ENCODE data around the gene AHCTF1. TPM values are rescaled to one million over a fixed set of nuclear protein-coding genes. Genes with fewer than 3 reads are reported as not detected.

The AHCTF1 gene
- total and polyA plus RNA-seq, 2 donors (not counting 1 experiment from before 2014, with no cell fraction given) = 15.8 to 30.6 TPM

DNA sequence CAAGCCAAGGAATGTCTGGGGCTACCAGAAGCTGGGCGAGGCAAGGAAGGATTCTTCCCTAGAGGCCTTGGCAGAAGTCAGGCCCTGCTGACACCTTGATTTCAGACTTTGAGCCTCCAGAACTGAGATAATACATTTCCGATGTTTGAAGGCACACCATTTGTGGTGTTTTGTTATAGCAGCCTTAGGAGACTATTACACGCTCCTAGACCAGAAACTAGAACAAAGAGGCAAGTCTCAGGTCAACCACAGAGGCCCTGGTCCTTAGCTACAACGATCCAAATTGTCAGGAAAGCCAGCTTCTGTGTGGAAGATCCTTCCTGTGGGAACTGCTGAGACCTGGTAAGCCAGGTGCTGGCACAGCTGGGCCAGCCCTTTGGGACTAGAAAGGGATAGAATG lies 19.7 kb upstream of the AHCTF1 start:
- no peak overlapping the region for H3K27ac ChIP-seq (ENCODE audit: insufficient read depth, low read length)
- no peaks in the 10 kb centered on the region for H3K27me3 ChIP-seq (ENCODE audit: control insufficient read depth, insufficient read depth, low read length)
- H3K79me2 ChIP-seq (ENCODE audit: control insufficient read depth, insufficient read depth, low read length) = no peaks in the 10 kb centered on the region
- H3K36me3 ChIP-seq (ENCODE audit: control insufficient read depth, insufficient read depth, low read length) = no peaks in the 10 kb centered on the region
- TF ChIP-seq, protein P1, sequence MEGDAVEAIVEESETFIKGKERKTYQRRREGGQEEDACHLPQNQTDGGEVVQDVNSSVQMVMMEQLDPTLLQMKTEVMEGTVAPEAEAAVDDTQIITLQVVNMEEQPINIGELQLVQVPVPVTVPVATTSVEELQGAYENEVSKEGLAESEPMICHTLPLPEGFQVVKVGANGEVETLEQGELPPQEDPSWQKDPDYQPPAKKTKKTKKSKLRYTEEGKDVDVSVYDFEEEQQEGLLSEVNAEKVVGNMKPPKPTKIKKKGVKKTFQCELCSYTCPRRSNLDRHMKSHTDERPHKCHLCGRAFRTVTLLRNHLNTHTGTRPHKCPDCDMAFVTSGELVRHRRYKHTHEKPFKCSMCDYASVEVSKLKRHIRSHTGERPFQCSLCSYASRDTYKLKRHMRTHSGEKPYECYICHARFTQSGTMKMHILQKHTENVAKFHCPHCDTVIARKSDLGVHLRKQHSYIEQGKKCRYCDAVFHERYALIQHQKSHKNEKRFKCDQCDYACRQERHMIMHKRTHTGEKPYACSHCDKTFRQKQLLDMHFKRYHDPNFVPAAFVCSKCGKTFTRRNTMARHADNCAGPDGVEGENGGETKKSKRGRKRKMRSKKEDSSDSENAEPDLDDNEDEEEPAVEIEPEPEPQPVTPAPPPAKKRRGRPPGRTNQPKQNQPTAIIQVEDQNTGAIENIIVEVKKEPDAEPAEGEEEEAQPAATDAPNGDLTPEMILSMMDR (conservative IDR thresholded peaks at IDR 0.05 in 1 of 2, IDR thresholded peaks at IDR 0.05 in 1 of 2; ENCODE audit: low read depth in 1 of 2, low read length in 2 of 2) = no peak
- TF ChIP-seq EZH2 (IDR thresholded peaks at IDR 0.05; ENCODE audit: low read length, missing control alignments) = no peak
- H3K4me2 ChIP-seq (ENCODE audit: extremely low read depth, insufficient read depth, low read length) = no peak overlapping the region
- H3K4me3 ChIP-seq (replicated peaks in 1 of 4; ENCODE audit: control extremely low read depth in 1 of 4, insufficient read depth in 1 of 4, low read depth in 3 of 4, low read length in 4 of 4) = no peak overlapping the region
- no peaks in the 10 kb centered on the region for H4K20me1 ChIP-seq (ENCODE audit: control insufficient read depth, extremely low read depth, insufficient read depth, low read length)
- H2AFZ ChIP-seq (ENCODE audit: low read length) = no peak overlapping the region
- no peak for DNase-seq (ENCODE audit: low read depth in 2 of 2)
- no peaks in the 10 kb centered on the region for H3K9me3 ChIP-seq (ENCODE audit: control insufficient read depth, insufficient read depth, low read depth, low read length)
- no peak overlapping the region for H3K9ac ChIP-seq (ENCODE audit: insufficient read depth, low read length)
- H3K4me1 ChIP-seq (ENCODE audit: control insufficient read depth, extremely low read depth, insufficient read depth, low read length) = no peaks in the 10 kb centered on the region

DNA sequence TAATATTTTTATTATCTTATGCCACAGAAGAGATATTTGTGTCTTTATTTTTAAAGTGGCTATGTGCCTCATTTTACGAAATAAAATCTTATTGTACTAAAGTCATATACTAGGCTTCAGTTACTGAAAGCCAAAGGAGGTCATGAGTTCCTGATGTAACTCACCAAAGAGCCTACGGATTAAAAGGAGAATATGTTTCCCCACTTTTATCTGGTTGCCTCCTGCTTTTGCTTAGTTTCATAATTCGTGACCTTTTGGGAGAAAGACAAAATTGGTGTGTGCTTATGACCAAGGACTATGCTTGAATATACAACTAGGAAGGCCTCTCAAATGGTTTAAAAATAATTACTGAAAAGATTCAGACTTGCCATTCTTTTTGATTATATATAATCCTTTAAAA lies 18.2 kb upstream of the AHCTF1 start:
- Histone ChIP-seq H3K4me2 (ENCODE audit: extremely low read depth, insufficient read depth, low read length) (no peak overlapping the region), H3K27me3 (ENCODE audit: control insufficient read depth, insufficient read depth, low read length) (no peaks in the 10 kb centered on the region), H3K9ac (ENCODE audit: insufficient read depth, low read length) (no peak overlapping the region), H3K36me3 (ENCODE audit: control insufficient read depth, insufficient read depth, low read length) (no peaks in the 10 kb centered on the region), H3K4me1 (ENCODE audit: control insufficient read depth, extremely low read depth, insufficient read depth, low read length) (no peaks in the 10 kb centered on the region), H2AFZ (ENCODE audit: low read length) (no peak overlapping the region), H3K9me3 (ENCODE audit: control insufficient read depth, insufficient read depth, low read depth, low read length) (no peaks in the 10 kb centered on the region), H3K79me2 (ENCODE audit: control insufficient read depth, insufficient read depth, low read length) (no peaks in the 10 kb centered on the region), H3K27ac (ENCODE audit: insufficient read depth, low read length) (no peak overlapping the region), H4K20me1 (ENCODE audit: control insufficient read depth, extremely low read depth, insufficient read depth, low read length) (no peaks in the 10 kb centered on the region), H3K4me3 (replicated peaks in 1 of 4; ENCODE audit: control extremely low read depth in 1 of 4, insufficient read depth in 1 of 4, low read depth in 3 of 4, low read length in 4 of 4) (no peak overlapping the region)
- DNase-seq (ENCODE audit: low read depth in 2 of 2) = no peak
- no peak for TF ChIP-seq EZH2 (IDR thresholded peaks at IDR 0.05; ENCODE audit: low read length, missing control alignments)
- TF ChIP-seq, protein P1 (conservative IDR thresholded peaks at IDR 0.05 in 1 of 2, IDR thresholded peaks at IDR 0.05 in 1 of 2; ENCODE audit: low read depth in 1 of 2, low read length in 2 of 2) = no peak

GRCh38 chr1:246947255-246947654 lies 15.5 kb upstream of the AHCTF1 start:
- TF ChIP-seq, protein P1 (conservative IDR thresholded peaks at IDR 0.05 in 1 of 2, IDR thresholded peaks at IDR 0.05 in 1 of 2; ENCODE audit: low read depth in 1 of 2, low read length in 2 of 2) = no peak
- TF ChIP-seq EZH2 (IDR thresholded peaks at IDR 0.05; ENCODE audit: low read length, missing control alignments) = no peak
- no peak overlapping the region for H3K9ac ChIP-seq (ENCODE audit: insufficient read depth, low read length)
- no peak overlapping the region for H3K4me2 ChIP-seq (ENCODE audit: extremely low read depth, insufficient read depth, low read length)
- no peaks in the 10 kb centered on the region for H3K9me3 ChIP-seq (ENCODE audit: control insufficient read depth, insufficient read depth, low read depth, low read length)
- no peaks in the 10 kb centered on the region for H4K20me1 ChIP-seq (ENCODE audit: control insufficient read depth, extremely low read depth, insufficient read depth, low read length)
- H3K36me3 ChIP-seq (ENCODE audit: control insufficient read depth, insufficient read depth, low read length) = no peaks in the 10 kb centered on the region
- H3K4me3 ChIP-seq (replicated peaks in 1 of 4; ENCODE audit: control extremely low read depth in 1 of 4, insufficient read depth in 1 of 4, low read depth in 3 of 4, low read length in 4 of 4) = no peak overlapping the region
- no peaks in the 10 kb centered on the region for H3K4me1 ChIP-seq (ENCODE audit: control insufficient read depth, extremely low read depth, insufficient read depth, low read length)
- no peak overlapping the region for H2AFZ ChIP-seq (ENCODE audit: low read length)
- H3K79me2 ChIP-seq (ENCODE audit: control insufficient read depth, insufficient read depth, low read length) = no peaks in the 10 kb centered on the region
- DNase-seq (ENCODE audit: low read depth in 2 of 2) = peak; percentile 71 to 94
- no peak overlapping the region for H3K27ac ChIP-seq (ENCODE audit: insufficient read depth, low read length)
- H3K27me3 ChIP-seq (ENCODE audit: control insufficient read depth, insufficient read depth, low read length) = no peaks in the 10 kb centered on the region
